ENCODE measurements around the gene FGFR2.

FGFR2 gene

DNA sequence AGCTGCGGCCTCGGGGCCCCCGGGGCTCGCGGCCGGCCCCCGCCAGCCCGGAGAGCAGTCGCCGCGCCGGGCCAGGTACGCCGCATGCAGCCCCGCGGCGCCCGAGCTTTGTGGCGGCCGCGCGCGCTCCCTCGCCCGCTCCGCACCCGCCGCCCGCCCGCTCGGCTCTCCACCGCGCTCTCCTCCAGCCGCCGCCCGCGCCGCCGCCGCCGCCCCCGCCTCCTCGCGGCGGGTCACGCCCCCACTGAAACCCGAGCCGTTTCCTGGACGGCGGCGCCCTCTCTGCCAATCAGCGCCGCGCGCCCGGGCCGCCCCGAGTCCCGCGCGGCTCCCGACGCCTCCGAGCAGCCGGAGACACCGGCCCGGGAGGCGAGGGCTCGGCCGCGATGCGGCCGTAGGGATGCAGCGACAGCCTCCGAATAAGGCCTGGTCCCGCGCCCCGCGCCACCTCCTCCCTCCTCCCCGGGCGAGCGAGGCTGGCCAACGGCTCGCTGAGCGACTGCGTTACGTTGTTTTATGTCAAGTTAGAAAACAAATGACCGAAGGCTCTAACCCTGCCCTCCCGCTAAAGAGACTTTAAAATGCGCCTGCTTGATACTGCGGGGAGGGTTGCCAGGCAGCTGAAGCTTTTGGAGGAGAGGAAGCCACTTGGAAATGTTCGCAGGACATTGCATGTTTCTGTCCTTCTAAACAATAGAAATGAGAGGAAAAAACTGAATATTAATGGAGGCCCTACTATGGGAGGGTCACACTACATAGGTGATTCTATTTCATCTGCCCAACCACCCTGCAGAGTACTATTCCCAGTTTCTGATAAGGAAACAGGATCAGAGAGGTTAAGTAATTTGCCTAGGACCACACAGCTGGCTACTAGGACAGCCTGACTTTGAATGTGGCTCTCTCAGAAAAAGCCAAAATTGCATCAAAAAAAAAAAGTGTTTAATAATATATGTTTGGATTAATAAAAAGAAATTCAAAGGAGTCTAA lies at the start of gene FGFR2:
Gene FGFR2 (minus strand): TSS at position 182 of the 987 bp plus-strand sequence. CDS start 4,627 bp downstream, outside the sequence.
- ATAC-seq, result peak; percentile 96
- TF ChIP-seq SNAI2 (CRISPR knock-in tag; IDR thresholded peaks at IDR 0.05) (no peak), ISL1 (CRISPR knock-in tag; IDR thresholded peaks at IDR 0.05) (no peak), ZFP30 (CRISPR knock-in tag; IDR thresholded peaks at IDR 0.05) (no peak), ZNF70 (CRISPR knock-in tag; IDR thresholded peaks at IDR 0.05) (no peak), ESRRG (CRISPR knock-in tag; IDR thresholded peaks at IDR 0.05) (no peak), TOX (CRISPR knock-in tag; IDR thresholded peaks at IDR 0.05; ENCODE audit: borderline replicate concordance) (no peak), TCF4 (CRISPR knock-in tag; IDR thresholded peaks at IDR 0.05; ENCODE audit: borderline replicate concordance) (peak; percentile 11; the same call in 1 of the 2 replicates), ZFP3 (CRISPR knock-in tag; IDR thresholded peaks at IDR 0.05) (no peak), RARB (CRISPR knock-in tag; IDR thresholded peaks at IDR 0.05) (no peak), CSDC2 (CRISPR knock-in tag; IDR thresholded peaks at IDR 0.05) (no peak), BACH2 (CRISPR knock-in tag; IDR thresholded peaks at IDR 0.05; ENCODE audit: borderline replicate concordance) (no peak), ZNF565 (CRISPR knock-in tag; conservative IDR thresholded peaks at IDR 0.05; ENCODE audit: low read depth) (peak; percentile 44; the same call in 1 of the 2 replicates), ZNF8 (CRISPR knock-in tag; IDR thresholded peaks at IDR 0.05) (no peak), OSR1 (CRISPR knock-in tag; IDR thresholded peaks at IDR 0.05) (no peak), PPARA (CRISPR knock-in tag; IDR thresholded peaks at IDR 0.05; ENCODE audit: borderline replicate concordance) (no peak), ARNTL (CRISPR knock-in tag; IDR thresholded peaks at IDR 0.05; ENCODE audit: borderline replicate concordance, low read depth) (no peak), GLIS3 (CRISPR knock-in tag; IDR thresholded peaks at IDR 0.05) (no peak), ZC3H10 (CRISPR knock-in tag; IDR thresholded peaks at IDR 0.05) (no peak)
- TF ChIP-seq, protein P1, sequence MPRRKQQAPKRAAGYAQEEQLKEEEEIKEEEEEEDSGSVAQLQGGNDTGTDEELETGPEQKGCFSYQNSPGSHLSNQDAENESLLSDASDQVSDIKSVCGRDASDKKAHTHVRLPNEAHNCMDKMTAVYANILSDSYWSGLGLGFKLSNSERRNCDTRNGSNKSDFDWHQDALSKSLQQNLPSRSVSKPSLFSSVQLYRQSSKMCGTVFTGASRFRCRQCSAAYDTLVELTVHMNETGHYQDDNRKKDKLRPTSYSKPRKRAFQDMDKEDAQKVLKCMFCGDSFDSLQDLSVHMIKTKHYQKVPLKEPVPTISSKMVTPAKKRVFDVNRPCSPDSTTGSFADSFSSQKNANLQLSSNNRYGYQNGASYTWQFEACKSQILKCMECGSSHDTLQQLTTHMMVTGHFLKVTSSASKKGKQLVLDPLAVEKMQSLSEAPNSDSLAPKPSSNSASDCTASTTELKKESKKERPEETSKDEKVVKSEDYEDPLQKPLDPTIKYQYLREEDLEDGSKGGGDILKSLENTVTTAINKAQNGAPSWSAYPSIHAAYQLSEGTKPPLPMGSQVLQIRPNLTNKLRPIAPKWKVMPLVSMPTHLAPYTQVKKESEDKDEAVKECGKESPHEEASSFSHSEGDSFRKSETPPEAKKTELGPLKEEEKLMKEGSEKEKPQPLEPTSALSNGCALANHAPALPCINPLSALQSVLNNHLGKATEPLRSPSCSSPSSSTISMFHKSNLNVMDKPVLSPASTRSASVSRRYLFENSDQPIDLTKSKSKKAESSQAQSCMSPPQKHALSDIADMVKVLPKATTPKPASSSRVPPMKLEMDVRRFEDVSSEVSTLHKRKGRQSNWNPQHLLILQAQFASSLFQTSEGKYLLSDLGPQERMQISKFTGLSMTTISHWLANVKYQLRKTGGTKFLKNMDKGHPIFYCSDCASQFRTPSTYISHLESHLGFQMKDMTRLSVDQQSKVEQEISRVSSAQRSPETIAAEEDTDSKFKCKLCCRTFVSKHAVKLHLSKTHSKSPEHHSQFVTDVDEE (CRISPR knock-in tag; IDR thresholded peaks at IDR 0.05), result peak; percentile 37; the same call in 1 of the 2 replicates
- TF ChIP-seq, protein P2, sequence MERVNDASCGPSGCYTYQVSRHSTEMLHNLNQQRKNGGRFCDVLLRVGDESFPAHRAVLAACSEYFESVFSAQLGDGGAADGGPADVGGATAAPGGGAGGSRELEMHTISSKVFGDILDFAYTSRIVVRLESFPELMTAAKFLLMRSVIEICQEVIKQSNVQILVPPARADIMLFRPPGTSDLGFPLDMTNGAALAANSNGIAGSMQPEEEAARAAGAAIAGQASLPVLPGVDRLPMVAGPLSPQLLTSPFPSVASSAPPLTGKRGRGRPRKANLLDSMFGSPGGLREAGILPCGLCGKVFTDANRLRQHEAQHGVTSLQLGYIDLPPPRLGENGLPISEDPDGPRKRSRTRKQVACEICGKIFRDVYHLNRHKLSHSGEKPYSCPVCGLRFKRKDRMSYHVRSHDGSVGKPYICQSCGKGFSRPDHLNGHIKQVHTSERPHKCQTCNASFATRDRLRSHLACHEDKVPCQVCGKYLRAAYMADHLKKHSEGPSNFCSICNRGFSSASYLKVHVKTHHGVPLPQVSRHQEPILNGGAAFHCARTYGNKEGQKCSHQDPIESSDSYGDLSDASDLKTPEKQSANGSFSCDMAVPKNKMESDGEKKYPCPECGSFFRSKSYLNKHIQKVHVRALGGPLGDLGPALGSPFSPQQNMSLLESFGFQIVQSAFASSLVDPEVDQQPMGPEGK (CRISPR knock-in tag; IDR thresholded peaks at IDR 0.05; ENCODE audit: borderline replicate concordance), result no peak
- TF ChIP-seq, protein P3, sequence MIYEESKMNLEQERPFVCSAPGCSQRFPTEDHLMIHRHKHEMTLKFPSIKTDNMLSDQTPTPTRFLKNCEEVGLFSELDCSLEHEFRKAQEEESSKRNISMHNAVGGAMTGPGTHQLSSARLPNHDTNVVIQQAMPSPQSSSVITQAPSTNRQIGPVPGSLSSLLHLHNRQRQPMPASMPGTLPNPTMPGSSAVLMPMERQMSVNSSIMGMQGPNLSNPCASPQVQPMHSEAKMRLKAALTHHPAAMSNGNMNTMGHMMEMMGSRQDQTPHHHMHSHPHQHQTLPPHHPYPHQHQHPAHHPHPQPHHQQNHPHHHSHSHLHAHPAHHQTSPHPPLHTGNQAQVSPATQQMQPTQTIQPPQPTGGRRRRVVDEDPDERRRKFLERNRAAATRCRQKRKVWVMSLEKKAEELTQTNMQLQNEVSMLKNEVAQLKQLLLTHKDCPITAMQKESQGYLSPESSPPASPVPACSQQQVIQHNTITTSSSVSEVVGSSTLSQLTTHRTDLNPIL (CRISPR knock-in tag; IDR thresholded peaks at IDR 0.05; ENCODE audit: low read depth), result 0 out of 2 replicates have a peak, but pooled peaks have one; percentile 25
- TF ChIP-seq, protein P4, sequence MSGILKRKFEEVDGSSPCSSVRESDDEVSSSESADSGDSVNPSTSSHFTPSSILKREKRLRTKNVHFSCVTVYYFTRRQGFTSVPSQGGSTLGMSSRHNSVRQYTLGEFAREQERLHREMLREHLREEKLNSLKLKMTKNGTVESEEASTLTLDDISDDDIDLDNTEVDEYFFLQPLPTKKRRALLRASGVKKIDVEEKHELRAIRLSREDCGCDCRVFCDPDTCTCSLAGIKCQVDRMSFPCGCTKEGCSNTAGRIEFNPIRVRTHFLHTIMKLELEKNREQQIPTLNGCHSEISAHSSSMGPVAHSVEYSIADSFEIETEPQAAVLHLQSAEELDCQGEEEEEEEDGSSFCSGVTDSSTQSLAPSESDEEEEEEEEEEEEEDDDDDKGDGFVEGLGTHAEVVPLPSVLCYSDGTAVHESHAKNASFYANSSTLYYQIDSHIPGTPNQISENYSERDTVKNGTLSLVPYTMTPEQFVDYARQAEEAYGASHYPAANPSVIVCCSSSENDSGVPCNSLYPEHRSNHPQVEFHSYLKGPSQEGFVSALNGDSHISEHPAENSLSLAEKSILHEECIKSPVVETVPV (CRISPR knock-in tag; IDR thresholded peaks at IDR 0.05), result 0 out of 2 replicates have a peak, but pooled peaks have one; percentile 40
- TF ChIP-seq, protein P5, sequence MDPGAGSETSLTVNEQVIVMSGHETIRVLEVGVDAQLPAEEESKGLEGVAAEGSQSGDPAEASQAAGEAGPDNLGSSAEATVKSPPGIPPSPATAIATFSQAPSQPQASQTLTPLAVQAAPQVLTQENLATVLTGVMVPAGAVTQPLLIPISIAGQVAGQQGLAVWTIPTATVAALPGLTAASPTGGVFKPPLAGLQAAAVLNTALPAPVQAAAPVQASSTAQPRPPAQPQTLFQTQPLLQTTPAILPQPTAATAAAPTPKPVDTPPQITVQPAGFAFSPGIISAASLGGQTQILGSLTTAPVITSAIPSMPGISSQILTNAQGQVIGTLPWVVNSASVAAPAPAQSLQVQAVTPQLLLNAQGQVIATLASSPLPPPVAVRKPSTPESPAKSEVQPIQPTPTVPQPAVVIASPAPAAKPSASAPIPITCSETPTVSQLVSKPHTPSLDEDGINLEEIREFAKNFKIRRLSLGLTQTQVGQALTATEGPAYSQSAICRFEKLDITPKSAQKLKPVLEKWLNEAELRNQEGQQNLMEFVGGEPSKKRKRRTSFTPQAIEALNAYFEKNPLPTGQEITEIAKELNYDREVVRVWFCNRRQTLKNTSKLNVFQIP (CRISPR knock-in tag; IDR thresholded peaks at IDR 0.05; ENCODE audit: borderline replicate concordance, low read depth), result no peak

All from SK-N-SH treated with all-trans-retinoic acid at 6 μM for 48 hours (cell line).